HG03442 (cell line): ENCODE results near the gene ACER2.

Experiments used
- ATAC-seq: cut with Tn5 transposase; IDR thresholded peaks from one replicate; pipeline ENCODE4 v1.9.1; 2021; ENCODE audit warnings: mild to moderate bottlenecking, moderate library complexity; ENCODE audit not compliant: unreplicated experiment

Gene ACER2

DNA sequence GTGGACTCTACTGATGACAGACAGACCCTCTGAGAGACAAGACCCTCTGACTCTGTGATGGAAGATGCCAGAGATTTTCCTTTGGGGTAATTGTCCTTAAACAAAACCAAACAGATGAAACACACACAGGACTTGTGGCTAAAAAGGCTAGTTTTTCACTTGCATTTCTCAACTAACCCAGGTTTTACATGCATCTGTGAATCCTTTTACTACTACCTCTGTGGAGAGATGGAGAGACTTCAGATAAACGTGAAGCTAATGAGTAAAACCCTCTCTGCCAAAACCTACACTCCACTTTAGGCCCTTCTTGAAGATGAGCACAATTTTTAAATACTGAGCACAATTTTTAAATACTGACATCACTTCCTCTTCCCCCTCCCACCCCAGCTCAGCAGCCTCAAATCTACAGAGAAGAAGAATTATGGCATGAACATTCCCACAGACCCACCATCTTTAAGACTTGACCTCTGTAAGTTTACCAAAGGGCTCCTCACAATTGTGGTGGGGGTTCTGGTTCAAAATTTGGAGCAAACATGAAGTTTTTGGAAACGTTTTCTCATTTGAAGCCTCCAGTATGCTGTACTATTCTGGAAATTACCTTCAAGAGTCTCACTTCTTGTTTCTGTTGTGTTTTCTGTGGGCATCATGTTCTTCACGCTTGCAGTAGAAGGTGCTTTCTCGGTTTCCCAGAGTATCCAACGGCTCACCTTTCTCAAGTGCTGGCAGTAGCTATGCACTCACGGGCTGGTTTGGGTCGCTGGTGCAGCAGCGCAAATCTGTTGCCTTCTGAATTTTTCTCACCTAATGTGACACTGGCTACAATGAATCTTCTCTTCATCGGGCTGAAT lies 42.7 kb downstream of the ACER2 start:
- peak; percentile 91 for ATAC-seq

DNA sequence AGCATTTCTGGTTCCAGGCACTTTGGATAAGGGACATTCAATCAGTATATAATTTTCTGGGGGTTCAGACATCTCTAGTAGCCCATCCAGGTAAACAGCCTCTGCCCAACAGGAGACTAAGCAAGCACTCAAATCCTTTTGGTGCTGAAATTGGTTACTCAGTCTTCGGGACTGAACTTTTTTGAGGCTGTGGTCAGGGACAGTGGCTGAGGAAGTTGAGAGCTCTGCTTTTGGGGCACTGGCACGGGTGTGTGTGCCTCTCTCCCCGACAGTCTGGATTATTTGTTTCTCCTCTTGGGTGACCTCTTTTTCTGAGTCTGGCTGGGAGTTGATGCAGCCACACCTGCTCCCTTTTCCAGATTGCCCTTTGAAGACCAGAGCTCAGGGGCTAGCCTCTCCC lies 47.6 kb downstream of the ACER2 start:
- ATAC-seq = no peak

GRCh38 chr9:19456996-19457692 lies 48.3 kb downstream of the ACER2 start:
- ATAC-seq = peak; percentile 88

GRCh38 chr9:19457693-19458009 lies 48.8 kb downstream of the ACER2 start:
- peak; percentile 12 for ATAC-seq

DNA sequence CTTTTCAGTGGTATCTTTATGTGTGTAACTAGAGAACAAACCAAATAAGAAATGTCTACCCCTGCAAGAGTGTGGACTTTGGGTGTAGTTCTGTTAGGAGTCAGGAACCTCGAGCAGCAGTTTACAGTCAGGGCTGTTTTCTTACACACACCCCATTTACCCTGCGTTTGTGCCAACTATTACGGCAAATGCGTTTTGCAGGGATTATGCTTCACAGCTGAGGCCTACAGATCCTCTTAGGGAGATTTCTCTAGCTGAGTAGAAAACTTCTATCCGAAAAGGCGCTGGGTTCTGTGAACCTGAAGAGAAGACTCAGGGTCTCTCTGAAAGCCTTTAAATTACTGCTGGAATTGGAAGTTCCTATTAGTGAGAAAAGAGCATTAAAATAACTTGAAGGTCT lies 51.4 kb downstream of the ACER2 start:
- ATAC-seq = no peak

DNA sequence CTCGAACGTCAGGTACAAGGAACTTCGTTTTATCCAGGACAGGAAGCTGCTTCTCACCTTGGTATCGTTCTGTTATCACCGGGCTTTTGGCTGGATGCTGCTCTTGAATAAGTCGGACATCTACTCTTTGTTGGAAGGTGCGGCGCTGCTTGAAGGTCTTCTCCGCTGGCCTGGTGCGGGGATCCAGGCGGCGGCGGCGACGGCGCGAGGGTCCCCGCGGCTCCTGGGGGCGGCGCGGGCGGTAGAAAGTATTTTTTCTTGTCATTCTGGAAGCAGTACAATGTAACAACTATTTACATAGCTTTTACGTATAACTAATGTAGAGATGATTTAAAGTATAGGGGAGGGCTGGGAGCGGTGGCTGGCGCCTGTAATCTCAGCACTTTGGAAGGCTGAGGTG lies 52.3 kb downstream of the ACER2 start:
- ATAC-seq = no peak

GRCh38 chr9:19464061-19464763 lies 55.4 kb downstream of the ACER2 start:
- ATAC-seq = no peak

DNA sequence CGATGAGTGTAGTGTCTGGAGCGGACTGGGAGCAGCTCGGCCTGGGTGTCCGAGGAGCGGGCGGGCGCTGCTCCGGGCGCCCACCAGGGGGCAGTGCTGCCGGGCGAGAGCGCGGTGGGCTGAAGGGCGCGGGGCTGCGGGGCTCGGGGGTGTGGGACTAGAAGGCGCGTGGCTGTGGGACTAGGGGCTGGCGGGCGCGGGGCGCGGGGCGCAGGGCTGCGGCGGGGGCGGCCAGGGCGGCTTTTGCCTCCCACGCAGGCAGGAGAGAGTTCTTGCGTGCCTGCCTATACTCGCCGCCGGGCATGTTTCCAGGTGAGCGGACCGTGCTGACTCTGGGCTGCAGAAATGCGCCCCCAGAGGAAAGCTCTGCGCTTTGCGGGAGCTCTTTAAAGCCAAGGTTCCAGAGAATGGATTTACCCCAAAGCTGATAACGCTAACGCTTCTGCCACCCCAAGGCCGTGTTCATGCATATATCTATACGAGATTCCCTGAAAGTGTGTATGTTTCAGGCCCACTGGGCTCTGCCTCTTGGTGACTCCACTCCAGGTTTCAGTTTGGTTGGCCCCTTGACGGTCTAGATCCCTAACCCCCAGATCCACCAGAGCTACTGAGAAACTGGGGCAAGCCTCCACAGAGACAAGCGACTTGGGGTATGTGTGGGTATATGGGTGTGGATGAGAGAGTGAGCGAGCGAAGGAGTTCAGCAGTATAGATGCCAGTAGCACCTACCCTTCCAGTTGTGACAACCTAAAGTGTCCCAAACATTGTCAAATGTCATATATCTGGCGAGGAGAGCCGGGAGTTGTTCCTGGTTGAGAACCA lies 56.2 kb downstream of the ACER2 start:
- peak; percentile 90 for ATAC-seq

- no peak for ATAC-seq
These were observed 56.9 kb downstream of the ACER2 start for GRCh38 chr9:19465586-19466279.

- ATAC-seq = no peak
These were observed 57.5 kb downstream of the ACER2 start for GRCh38 chr9:19466280-19466639.

DNA sequence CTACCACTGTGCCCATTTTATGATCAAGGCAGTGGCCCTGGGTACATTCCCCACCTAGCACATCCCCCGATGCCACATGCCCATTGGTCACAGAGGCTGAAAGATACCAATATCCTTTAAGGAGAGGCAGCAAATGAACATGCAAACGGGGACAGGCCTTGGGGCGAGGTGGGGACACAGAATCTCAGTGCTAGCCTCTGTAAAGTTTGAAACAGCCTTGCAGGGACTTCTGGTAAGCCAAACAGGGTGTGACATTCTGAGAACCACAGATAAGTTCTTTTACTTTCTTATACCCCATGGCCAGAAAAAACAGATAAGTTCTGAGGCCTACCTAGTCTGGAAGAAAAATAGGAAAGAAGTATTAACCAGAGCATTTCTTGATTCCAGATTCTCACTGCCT lies 60.5 kb downstream of the ACER2 start:
- ATAC-seq = no peak

GRCh38 chr9:19470567-19470966 lies 61.8 kb downstream of the ACER2 start:
- no peak for ATAC-seq

GRCh38 chr9:19470981-19471650 lies 62.3 kb downstream of the ACER2 start:
- ATAC-seq = no peak

DNA sequence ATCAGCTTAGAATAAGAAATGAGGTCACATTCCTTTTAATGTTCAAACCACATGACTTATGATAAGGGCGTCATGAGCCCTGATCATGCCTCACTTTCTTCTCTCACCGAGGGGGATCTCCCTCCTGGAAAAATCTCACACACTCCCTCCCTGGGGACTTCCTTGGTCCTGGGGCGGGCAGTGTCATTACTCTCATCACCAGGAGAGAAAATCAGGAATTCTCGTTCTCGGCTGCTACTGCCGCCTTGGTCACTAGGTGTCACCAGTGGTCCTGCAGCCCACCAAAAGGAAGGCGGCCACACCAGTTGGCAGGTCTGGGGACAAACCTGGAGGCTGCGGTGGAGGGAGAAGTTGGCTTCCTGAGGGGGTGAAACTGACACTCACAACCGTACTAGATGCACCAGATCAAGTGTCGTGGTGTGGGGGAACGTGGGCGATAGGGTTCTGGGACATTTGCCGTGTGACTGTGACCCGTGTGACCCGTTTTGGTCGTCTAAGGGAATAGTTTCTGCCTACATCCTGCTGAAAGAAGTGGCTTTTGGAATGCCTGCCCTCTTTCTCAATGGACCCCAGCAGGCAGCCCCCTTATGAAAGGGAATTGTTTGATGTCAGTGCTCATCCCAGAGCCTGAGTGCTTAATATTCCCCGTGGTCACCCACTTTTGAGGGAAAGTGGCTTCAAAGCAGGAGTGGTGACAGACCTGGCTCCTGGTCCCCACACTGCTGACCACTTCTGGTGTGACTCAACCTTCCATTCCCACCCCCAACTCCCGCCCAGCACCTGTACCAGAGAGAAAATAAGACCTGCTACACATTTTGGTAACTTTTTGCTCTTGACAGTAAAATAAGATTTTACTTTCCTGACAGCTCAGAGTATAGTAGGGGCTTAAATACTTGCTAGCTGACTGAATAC lies 63.2 kb downstream of the ACER2 start:
- peak; percentile 72 for ATAC-seq

DNA sequence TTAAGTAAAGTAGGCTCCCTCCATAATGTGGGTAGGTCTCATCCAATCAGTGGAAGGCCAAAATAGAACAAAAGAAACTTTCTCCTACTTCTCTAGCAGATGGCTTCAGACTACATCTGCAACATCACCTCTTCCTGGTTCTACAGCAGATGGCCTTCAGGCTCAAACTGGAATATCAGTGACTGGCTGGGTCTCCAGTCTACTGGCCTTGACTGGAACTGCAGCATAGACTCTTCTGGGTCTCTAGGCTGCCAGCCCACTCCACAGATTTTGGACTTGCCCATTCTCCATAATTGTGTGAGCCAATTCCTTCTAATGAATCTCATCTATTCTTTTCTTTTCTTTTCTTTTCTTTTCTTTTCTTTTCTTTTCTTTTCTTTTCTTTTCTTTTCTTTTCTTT lies 64.8 kb downstream of the ACER2 start:
- ATAC-seq = no peak

DNA sequence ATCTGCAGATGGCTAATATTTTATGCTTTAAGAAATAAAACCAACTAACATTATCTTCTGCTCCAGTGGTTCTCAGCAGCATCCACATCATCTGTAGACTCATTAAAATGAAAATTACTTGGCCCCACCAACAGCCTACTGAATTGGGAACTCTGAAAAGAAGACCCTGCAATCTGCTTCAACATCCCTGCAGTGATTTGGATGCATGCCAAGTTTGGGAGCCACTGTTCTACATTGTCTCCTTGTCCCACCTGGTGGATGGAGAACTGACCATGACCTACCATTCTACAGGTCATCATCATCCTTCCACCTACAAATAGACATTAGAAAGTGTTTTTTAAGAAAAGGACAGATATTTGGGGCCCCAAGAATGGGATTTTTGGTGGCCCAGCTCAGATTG lies 71.1 kb downstream of the ACER2 start:
- no peak for ATAC-seq

- no peak for ATAC-seq
These were observed 71.5 kb downstream of the ACER2 start for GRCh38 chr9:19480345-19480744.

DNA sequence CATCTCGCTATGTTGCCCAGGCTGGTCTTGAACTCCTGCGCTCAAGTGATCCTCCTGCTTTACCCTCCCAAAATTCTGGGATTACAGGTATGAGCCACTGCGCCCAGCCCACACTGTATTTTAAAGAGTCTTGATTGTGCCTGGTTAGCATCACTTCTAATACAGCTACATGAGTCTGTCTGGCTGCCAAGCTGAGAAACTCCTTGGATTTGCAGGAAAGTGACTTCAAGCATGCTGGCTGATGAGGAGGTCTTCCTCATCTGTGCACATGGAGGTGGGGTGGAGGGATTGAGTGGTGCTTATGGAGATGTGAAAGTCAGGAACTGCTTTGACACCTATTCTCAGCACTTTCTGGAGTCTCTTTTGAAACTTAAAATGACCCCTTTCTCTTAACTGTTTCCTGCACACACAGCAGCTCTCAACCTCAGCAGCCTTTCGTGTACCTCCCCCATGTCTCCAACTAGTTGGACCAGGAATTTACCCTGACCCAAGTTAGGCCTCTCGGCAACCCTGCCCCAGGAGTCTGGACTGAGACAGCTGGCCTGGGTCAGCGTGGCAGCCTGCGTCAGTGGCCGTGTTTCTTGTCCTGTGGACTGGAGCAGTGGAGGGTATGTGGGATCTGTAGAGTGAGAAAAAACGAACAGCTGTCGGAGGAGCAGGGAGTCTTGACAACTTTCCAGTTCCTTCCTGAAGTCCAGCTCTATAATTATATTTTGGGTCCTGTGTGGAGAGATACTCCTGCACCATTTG lies 72.5 kb downstream of the ACER2 start:
- ATAC-seq = no peak
